Measurements from ENCODE around the gene DAW1.

Gene DAW1

DNA sequence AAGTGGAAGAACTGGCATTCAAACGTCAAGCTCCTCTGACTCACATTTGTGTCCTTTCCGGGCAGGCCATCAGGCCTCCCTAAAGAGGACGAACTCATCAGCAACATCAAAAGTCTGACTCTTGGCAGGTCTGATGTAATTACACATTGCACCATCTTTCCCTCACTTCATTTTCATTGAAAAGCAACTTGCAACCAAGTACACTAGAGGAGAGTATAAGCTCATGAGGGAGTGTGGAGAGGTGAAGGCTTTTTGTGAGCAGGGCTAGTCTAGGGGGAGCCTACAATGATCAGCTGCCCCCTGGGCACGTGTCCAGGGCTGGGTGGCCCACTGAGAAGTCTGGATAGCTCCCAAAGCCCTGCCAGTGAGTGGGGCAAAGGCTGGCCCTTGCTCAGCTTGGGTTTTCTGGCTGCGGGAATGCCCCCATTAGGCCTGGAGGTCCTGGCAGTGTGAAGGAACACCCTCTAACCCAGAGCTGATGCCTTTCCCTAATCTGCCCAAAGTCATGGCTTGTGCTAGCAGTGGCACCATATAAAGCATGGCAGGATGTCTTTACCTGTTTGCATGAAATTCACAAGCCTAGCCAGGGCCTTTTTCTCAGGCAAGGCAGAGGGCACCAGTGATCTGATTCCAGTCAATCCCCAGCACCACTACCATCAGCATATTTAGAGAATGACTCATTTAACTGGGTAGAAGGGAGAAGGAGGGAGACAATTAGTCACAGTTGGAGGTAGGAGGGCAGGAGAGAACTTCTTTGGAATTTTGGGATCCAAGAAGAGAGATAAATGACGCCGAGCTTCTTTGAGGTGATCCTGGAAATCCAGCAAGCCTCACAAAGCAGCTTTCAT, 8.5 kb upstream of the DAW1 start:
- DNase-seq, result no peak

DNA sequence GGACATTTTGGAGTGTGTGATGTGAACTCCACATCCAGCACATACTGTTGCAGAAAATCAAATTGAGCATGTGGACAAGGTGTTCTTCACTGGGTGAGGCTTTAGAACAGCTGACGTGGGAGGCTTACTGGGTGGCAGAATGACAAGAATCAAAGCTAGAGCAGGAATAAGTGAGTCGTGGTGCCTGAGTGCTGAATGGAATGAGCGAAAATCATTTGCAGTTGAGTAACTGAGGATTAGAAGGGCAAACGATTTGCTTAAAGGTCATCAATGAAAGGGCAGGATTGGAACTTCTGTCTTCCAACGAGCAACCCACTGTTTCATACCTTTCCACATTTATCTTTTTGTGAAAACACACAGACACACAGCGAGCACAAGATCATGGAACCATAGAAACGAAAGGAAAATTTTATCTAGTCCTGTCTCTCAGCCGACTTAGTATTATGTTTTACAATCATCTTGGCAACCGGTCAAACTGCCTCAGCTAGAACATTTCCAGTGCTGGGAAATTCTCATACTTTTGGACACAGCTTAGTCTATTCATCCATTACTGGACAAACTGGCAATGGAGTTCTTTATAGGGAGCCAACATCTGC, 7.2 kb upstream of the DAW1 start:
- DNase-seq, result no peak

- no peak for DNase-seq
Measured at GRCh38 chr2:227865291-227865690, 6.1 kb upstream of the DAW1 start.

DNA sequence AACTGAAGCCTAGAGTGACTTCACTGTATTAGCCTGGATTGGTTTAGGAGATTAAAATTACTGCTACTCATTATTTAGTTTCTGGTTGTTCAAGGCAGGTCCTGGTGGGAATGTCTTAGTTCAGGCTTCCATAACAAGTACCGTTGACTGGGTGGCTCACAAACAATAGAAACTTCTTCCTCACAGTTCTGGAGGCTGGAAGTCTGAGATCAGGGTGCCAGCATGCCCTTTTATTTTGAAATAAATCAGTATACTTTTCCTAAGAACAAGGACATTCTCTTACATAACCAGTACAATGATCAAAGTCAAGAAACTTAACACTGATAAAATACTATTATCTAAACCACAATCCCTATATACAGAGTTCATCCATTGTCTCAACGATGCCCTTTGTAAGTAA, 4.0 kb upstream of the DAW1 start:
- no peak for DNase-seq

GRCh38 chr2:227870710-227871374, 589 bp upstream of the DAW1 start:
- no peak for DNase-seq

DNA sequence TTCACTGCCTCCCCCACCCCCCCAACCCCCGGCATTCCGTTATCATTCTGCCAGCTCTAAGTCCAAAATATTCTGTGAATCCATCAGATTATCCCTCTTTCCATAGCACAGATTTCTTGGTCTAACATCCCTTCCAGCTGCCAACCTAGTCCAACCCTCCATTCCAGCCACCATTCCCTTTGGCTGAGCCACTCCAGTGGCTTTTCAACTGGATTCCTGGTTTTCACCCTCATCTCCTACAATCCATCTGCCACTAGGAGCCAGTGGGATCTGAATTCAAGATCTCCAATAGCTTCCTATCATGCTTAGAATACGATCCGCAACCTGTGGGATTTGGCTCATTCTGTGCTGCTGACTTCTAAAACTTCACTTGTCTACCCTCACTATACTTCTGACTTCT, 1.2 kb downstream of the DAW1 start:
- DNase-seq, result no peak

DNA sequence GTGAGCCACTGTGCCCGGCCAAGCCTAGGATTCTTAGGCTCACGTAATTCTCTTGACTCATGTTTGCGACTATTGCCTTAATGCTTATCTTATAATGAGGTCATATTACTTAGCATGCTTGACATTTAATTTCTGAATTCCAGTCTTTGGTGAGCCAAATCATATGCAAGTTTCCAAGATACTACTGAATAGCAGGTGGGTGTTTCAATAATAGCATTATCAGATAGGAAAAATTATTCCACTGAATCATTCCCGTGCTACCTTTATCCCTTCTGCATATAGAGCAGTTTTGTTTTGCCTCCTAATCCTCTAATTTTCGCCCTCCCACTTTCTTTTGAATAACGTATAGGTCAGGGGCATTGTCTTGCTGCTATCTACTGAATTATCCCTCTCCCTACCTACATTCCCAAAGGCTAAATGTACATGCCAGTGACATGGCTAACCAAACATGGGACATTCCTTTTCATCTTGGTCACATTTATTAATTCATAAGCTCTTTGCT, 4.9 kb downstream of the DAW1 start:
- DNase-seq, result no peak

DNA sequence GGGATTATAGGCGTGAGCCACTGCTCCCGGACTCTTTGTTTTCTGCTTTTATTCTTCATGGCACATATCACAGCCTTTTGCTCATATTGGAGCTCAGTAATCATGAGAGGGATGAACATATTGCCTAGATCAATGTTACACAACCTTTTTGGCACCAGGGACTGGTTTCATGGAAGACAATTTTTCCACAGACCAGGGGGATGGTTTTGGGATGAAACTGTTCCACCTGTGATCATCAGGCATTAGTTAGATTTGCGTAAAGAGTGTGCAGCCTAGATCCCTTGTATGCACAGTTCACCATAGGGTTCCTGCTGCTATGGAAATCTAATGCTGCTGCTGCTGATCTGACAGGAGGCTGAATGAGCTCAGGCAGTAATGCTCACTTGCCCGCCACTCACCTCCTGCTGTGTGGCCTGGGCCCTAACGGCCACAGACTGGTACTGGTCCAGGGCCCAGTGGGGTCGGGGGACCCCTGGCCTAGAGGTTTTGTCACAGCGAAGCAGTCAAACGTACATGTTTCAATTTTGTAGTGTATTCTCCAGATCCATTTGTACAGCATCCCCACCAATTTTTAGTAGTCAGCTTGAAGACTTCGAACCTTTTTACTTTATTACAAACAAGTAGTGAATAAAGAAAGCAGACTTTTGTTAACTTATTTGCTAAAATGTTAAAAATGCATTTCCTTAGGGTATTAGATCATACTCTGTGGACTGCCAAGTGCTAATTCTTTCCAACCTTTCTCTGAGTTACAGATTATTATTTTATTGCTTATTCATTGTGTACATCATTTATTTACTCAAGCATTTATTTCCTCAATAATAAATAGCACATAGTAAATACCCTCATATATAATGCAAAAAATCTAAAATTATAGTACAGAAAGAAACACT, 6.2 kb downstream of the DAW1 start:
- no peak for DNase-seq

DNA sequence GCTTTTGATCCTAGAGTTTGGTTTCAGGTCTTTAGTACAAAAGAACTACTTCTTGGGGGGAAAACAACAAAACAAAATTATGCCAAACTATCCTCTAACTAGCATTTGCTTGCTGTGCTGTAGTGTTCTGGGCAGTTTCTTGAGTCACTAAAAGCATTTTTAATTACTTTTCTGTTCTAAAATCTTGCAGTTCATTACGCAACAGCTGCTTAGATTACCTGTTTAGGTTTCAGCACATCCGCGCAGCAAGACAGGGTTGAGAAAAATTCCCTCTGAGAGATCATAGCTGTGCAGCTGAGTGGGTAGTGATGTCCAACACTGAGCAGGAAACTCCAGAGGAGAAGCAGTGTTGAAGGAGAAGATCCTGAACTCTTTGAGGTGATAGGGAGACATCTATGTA, 9.0 kb downstream of the DAW1 start:
- no peak for DNase-seq

- DNase-seq, result no peak
Measured at GRCh38 chr2:227881866-227882517, 10.6 kb downstream of the DAW1 start.

DNA sequence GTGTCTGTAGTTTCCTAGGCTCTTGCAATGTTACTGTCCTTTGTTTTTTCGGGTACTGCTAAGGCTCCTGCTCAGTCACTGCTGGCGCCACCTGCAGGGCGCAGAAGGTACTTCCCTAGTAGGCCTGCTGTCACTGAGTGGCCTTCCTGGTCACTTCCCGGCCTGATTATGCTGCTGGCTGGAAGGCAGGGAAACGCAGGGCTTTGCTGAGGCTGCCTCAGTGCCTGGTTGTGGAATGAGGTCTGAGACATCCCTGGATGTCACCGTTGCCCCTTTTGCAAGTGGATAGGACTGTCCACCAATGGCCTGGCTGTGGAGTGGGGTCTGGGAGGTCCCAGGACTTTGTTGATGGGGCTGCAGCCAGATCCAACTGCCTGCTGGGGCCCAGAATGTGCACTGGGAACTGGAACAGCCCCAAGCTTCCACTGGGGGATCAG, 13.1 kb downstream of the DAW1 start:
- no peak for DNase-seq

DNA sequence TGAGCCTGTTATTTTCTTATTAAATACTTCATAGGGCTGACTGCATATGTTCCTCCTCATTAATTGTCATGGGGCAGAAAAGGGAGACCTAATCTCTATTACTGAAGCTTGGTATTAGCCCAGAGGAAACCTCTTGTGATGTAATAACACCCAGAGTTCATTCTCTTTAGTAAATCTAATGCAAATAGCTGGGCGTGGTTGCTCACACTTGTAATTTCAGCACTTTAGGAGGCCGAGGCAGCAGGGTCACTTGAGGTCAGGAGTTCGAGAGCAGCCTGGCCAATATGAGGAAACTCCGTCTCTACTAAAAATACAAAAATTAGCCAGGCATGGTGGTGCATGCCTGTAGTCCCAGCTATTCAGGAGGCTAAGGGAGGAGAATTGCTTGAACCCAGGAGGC, 14.7 kb downstream of the DAW1 start:
- no peak for DNase-seq

- no peak for DNase-seq
Measured at GRCh38 chr2:227888289-227888688, 16.9 kb downstream of the DAW1 start.

- DNase-seq, result no peak
Measured at GRCh38 chr2:227889336-227889735, 17.9 kb downstream of the DAW1 start.

DNA sequence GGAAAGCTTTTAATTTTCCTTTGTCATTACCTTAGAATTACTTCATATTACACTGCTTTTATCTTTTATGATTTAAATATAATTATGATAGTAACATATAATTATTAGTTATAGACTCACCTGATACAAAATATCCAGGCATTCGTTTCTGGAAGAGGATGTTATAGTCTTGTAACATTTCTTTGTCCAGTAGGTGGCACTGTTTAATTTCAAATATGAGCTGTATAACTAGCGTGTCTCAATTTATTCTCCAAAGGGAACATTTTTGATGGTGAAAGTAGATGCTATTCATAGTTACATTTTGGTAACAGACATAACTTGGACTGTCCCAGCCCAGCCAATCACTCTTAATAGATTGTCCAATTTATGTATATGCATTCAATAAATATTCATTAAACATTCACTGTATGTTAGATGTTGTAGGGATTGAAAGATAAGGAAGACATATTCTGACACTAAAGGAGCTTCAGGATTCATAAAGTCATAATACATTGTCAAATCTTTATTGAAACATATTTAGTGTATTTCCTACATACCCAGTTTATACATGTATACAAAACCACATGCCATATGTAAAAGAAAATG, 19.2 kb downstream of the DAW1 start:
- DNase-seq, result no peak

DNA sequence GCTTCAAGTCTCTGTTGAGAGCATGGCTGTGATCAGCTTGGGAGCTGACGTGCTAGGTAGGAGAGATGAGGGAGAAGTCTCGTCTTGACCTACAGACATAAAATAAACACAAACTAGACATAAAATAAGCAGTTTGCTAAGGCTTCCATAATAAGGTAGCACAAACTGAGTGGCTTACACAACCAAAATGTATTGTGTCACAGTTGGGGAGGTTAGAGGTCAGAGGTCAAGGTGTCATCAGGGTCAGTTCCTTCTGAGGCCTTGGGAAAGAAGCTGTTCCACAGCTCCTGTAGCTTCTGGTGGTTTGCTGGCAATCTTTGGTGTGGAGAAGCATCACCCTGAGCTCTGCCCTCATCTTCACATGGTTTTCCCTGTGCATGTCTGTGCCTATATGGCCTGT, 20.2 kb downstream of the DAW1 start:
- DNase-seq, result no peak

DNA sequence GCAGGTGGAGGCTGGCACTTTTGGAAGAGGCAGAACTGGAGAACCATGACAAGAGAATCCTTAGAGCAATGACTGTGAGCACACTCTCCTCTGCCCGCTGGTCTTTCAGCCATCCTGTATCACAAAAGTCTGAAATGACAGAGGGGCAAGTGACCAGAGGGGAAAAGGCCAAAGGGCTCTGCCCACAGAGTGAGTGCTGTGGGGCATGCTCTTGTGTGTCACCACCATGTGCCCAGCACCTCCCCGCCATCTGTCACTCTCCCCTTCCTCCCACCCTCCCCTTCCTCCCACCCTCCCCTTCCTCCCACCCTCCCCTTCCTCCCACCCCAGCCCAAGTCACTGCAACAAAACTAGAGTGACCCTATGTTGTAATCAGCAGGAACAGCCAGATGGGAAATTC, 31.9 kb downstream of the DAW1 start:
- DNase-seq, result no peak

DNA sequence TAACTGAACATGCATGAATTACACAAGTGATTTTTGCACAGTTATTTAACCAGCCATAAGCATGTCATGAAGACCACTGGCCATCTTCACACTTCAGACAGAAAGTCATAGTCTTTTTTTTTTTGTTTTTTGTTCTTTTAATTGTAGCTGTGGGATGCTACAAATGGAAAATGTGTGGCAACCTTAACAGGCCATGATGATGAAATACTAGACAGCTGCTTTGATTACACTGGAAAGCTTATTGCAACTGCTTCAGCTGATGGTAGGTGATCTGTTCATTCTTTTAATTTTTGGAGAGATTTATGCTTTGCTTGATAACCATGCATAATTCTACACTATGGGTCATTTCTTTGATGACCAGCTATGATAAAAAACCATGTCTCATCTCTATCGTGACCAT, 35.6 kb downstream of the DAW1 start:
- DNase-seq, result no peak

DNA sequence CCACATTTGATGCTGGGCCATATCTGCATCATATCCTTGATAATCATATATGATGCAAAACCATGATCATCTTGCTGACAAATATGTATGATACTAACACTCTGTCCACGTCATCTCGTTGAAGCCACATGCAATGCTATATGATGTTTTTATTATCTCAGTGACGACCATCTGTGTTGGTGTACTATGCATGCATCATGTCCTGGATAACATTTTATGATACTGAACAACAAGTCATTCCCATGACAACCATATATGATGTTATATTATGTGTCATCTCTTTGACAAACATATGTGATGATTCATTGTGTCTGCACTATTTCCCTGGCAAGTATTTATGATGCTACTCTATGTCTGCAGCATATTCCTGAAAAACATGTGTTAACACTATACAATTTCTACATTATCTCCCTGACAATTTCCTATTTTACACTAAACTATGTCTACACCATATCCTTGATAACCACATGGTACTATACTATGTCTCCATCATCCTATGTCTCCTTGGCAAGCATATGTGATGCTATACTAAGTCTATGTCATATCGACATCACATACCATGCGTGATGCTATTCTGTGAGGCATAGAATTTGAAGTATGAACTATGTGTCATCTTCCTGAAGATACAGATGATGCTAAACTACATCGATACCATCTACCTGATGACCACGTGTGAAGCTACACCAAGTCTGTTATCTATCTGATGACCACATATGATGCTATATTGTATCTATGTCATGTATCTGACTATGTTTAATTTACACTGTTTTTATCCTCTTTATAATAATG, 37.0 kb downstream of the DAW1 start:
- no peak for DNase-seq

DNA sequence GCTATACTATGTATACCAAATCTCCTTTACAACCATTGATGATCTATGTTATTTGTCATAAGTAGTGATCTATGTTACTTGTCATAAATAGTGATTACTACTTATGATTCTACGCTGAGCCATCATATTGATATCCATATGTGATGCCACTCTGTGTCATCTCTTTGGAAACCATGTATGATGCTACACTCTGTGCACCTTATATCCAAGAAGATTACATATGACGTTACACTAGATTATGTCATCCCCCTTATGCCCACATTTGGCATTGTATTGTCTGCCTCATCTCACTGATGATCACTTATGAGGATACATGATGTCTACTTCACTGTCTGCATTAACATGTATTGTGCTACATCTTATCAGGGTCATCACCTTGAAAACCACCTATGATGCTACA, 42.9 kb downstream of the DAW1 start:
- no peak for DNase-seq

DNA sequence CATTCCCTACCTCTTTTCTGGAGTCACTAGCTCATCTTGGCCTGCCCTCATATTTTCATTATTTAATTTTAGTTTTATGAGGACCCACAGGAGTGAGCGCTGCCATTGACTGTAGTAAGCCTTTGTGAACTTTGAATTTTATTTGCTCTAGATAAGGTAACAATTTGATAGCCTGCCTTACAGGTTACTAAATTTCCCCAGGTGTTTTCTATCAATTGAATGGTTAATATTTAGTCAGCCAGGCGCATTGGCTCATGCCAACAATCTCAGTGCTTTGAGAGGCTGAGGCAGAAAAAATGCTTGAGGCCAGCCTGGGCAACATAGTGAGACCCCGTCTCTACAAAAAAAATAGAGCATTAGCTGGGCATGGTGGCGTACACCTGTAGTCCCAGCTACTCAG, 50.2 kb downstream of the DAW1 start:
- no peak for DNase-seq

All from effector CD4-positive, alpha-beta T cell (primary cell).